Gastroesophageal sphincter (tissue), 3 donors: ENCODE results near the gene LRRC4.

Experiments used
- CTCF ChIP-seq, 4 experiments: fragments of 200-600 bp in 2 of 4; fragments of 450-650 bp in 2 of 4; sonication (generic) in 1 of 4; IDR thresholded peaks; one replicate each; pipeline ENCODE4 v1.5.1; 2017 to 2019; ENCODE audit warnings: antibody characterized with exemption in 4 of 4, mild to moderate bottlenecking in 2 of 4, moderate library complexity in 2 of 4
- EP300 ChIP-seq: sonication (generic); formaldehyde crosslinking; IDR thresholded peaks from one replicate; pipeline ENCODE4 v1.6.1; 2017; ENCODE audit warnings: antibody characterized with exemption, mild to moderate bottlenecking
- POLR2A ChIP-seq, 2 donors: fragments of 450-650 bp; IDR thresholded peaks; one replicate each; pipeline ENCODE4 v1.6.1; 2017; ENCODE audit warnings: antibody characterized with exemption in 2 of 2, mild to moderate bottlenecking in 2 of 2, moderate library complexity in 1 of 2
- POLR2AphosphoS5 ChIP-seq: sonication (generic); formaldehyde crosslinking; IDR thresholded peaks from one replicate; pipeline ENCODE4 v1.6.1; 2017; ENCODE audit warnings: antibody characterized with exemption

- TF ChIP-seq CTCF (IDR thresholded peaks at IDR 0.05) = no peak
- TF ChIP-seq POLR2A (IDR thresholded peaks at IDR 0.05) = no peak
- no peak for TF ChIP-seq EP300
- TF ChIP-seq POLR2AphosphoS5 = no peak
These were observed 25.7 kb upstream of the LRRC4 start for GRCh38 chr7:128056901-128057300.
